ENCODE measurements around the gene PDLIM1. TPM values are rescaled to one million over a fixed set of nuclear protein-coding genes. Genes with fewer than 3 reads are reported as not detected.
"Not testable (repeated sequence)": the region's sequence is repeated elsewhere in the genome, so short reads cannot be mapped to it uniquely, and the experiment has no call there.

Gene PDLIM1
- total and polyA plus RNA-seq, 2 experiments from 2014 or later, result 32.0 to 143 TPM

GRCh38 chr10:95229724-95230627 is 60.8 kb downstream of the PDLIM1 start:
- no peaks in the 10 kb centered on the region for H3K27me3 ChIP-seq (replicated peaks; ENCODE audit: insufficient read depth)
- no peaks in the 10 kb centered on the region for H3K9me2 ChIP-seq (ENCODE audit: insufficient read depth)
- peak overlapping the region; percentile 81 for H3K4me2 ChIP-seq (ENCODE audit: unreplicated experiment)
- TF ChIP-seq EZH2phosphoT487 (IDR thresholded peaks at IDR 0.05; ENCODE audit: insufficient read depth, low read depth) (peak; percentile 88; the same call in 1 of the 2 replicates), EZH2 (IDR thresholded peaks at IDR 0.05; ENCODE audit: insufficient read depth, poor library complexity, severe bottlenecking) (no peak)
- H3F3A ChIP-seq (ENCODE audit: insufficient read depth), result peaks cover 27% of the 10 kb centered on the region
- DNase-seq, result peak; percentile 96
- H3K27ac ChIP-seq, result peak overlapping the region; percentile 87
- peak overlapping the region; percentile 41 for H3K4me3 ChIP-seq
- 44 to 49% methylated on average over 10 of the region's 10 CpGs for WGBS, 2 experiments (ENCODE audit: low coverage in 1 of 2, low lambda C conversion rate in 2 of 2, missing lambda C conversion rate in 2 of 2)
- no peaks in the 10 kb centered on the region for H3K36me3 ChIP-seq (ENCODE audit: low read depth)
- no peaks in the 10 kb centered on the region for H3K9me3 ChIP-seq (ENCODE audit: low read depth)
- H3K79me2 ChIP-seq (ENCODE audit: insufficient read depth), result no peaks in the 10 kb centered on the region
- peaks cover 38% of the 10 kb centered on the region for H3K4me1 ChIP-seq (ENCODE audit: insufficient read depth)
- in situ Hi-C loops (cut with MboI), result no loop called here
- H4K20me1 ChIP-seq (ENCODE audit: insufficient read depth), result no peaks in the 10 kb centered on the region
- peak overlapping the region; percentile 28; the same call in 1 of the 2 replicates for H3K9ac ChIP-seq
- H2AFZ ChIP-seq, result 0 out of 2 replicates have a peak overlapping the region, but pooled peaks have one; percentile 4

- H3K9me3 ChIP-seq (ENCODE audit: low read depth); H3K9me2 ChIP-seq (ENCODE audit: insufficient read depth); H3K79me2 ChIP-seq (ENCODE audit: insufficient read depth); DNase-seq; in situ Hi-C loops (cut with MboI); H3K36me3 ChIP-seq (ENCODE audit: low read depth); H4K20me1 ChIP-seq (ENCODE audit: insufficient read depth); H3K27me3 ChIP-seq (replicated peaks; ENCODE audit: insufficient read depth): not testable (repeated sequence)
- H2AFZ ChIP-seq, result 0 out of 2 replicates have a peak overlapping the region, but pooled peaks have one; percentile 4
- H3K4me2 ChIP-seq (ENCODE audit: unreplicated experiment), result peak overlapping the region; percentile 42
- peaks cover 37% of the 10 kb centered on the region for H3K4me1 ChIP-seq (ENCODE audit: insufficient read depth)
- peaks cover 27% of the 10 kb centered on the region for H3F3A ChIP-seq (ENCODE audit: insufficient read depth)
- WGBS, 2 experiments (ENCODE audit: low coverage in 1 of 2, low lambda C conversion rate in 2 of 2, missing lambda C conversion rate in 2 of 2), result 31 to 34% methylated on average over 13 to 14 of the region's 14 CpGs
- H3K9ac ChIP-seq, result peak overlapping the region; percentile 28; the same call in 1 of the 2 replicates
- peak overlapping the region; percentile 87 for H3K27ac ChIP-seq
- H3K4me3 ChIP-seq, result peak overlapping the region; percentile 41
Measured at GRCh38 chr10:95228934-95229723, 61.7 kb downstream of the PDLIM1 start.

GRCh38 chr10:95225136-95225535 is 65.7 kb downstream of the PDLIM1 start:
- Histone ChIP-seq H4K20me1 (ENCODE audit: insufficient read depth) (no peaks in the 10 kb centered on the region), H3K9ac (no peak overlapping the region), H3K4me1 (ENCODE audit: insufficient read depth) (peaks cover 35% of the 10 kb centered on the region), H3K9me3 (ENCODE audit: low read depth) (no peaks in the 10 kb centered on the region), H3K36me3 (ENCODE audit: low read depth) (no peaks in the 10 kb centered on the region), H2AFZ (no peak overlapping the region), H3K27me3 (replicated peaks; ENCODE audit: insufficient read depth) (no peaks in the 10 kb centered on the region), H3K27ac (no peak overlapping the region), H3K4me2 (ENCODE audit: unreplicated experiment) (no peak overlapping the region), H3F3A (ENCODE audit: insufficient read depth) (peaks cover 18% of the 10 kb centered on the region), H3K9me2 (ENCODE audit: insufficient read depth) (no peaks in the 10 kb centered on the region), H3K79me2 (ENCODE audit: insufficient read depth) (no peaks in the 10 kb centered on the region), H3K4me3 (no peak overlapping the region)
- DNase-seq, result no peak
- in situ Hi-C loops (cut with MboI), result no loop called here
- TF ChIP-seq EZH2 (IDR thresholded peaks at IDR 0.05; ENCODE audit: insufficient read depth, poor library complexity, severe bottlenecking) (no peak), EZH2phosphoT487 (IDR thresholded peaks at IDR 0.05; ENCODE audit: insufficient read depth, low read depth) (no peak)
- WGBS, 2 experiments (ENCODE audit: low coverage in 1 of 2, low lambda C conversion rate in 2 of 2, missing lambda C conversion rate in 2 of 2), result 50% methylated on average over 2 of the region's 2 CpGs

- Histone ChIP-seq H3K9me3 (ENCODE audit: low read depth) (no peaks in the 10 kb centered on the region), H4K20me1 (ENCODE audit: insufficient read depth) (no peaks in the 10 kb centered on the region), H3F3A (ENCODE audit: insufficient read depth) (peaks cover 18% of the 10 kb centered on the region), H3K4me3 (no peak overlapping the region), H3K79me2 (ENCODE audit: insufficient read depth) (no peaks in the 10 kb centered on the region), H3K4me1 (ENCODE audit: insufficient read depth) (peaks cover 22% of the 10 kb centered on the region), H2AFZ (no peak overlapping the region), H3K36me3 (ENCODE audit: low read depth) (no peaks in the 10 kb centered on the region), H3K4me2 (ENCODE audit: unreplicated experiment) (no peak overlapping the region), H3K9ac (no peak overlapping the region), H3K27ac (no peak overlapping the region), H3K27me3 (replicated peaks; ENCODE audit: insufficient read depth) (no peaks in the 10 kb centered on the region), H3K9me2 (ENCODE audit: insufficient read depth) (no peaks in the 10 kb centered on the region)
- in situ Hi-C loops (cut with MboI), result no loop called here
- TF ChIP-seq EZH2 (IDR thresholded peaks at IDR 0.05; ENCODE audit: insufficient read depth, poor library complexity, severe bottlenecking), result no peak
- TF ChIP-seq EZH2phosphoT487 (IDR thresholded peaks at IDR 0.05; ENCODE audit: insufficient read depth, low read depth), result no peak
- WGBS, 2 experiments (ENCODE audit: low coverage in 1 of 2, low lambda C conversion rate in 2 of 2, missing lambda C conversion rate in 2 of 2), result 63 to 68% methylated on average over 5 of the region's 5 CpGs
- no peak for DNase-seq
Measured at GRCh38 chr10:95221124-95221523, 69.7 kb downstream of the PDLIM1 start.
